ENCODE measurements around the gene SPATA13.
"Not testable (repeated sequence)": the region's sequence is repeated elsewhere in the genome, so short reads cannot be mapped to it uniquely, and the experiment has no call there.

SPATA13 gene

GRCh38 chr13:24284889-24285565 is 124.5 kb downstream of the SPATA13 start:
- DNase-seq, result no peak

- no peak for DNase-seq
Observed at GRCh38 chr13:24286624-24287023, 126.1 kb downstream of the SPATA13 start.

GRCh38 chr13:24287748-24288287 is 127.3 kb downstream of the SPATA13 start:
- no peak for DNase-seq

- no peak for DNase-seq
Observed at GRCh38 chr13:24288870-24289269, 128.3 kb downstream of the SPATA13 start.

GRCh38 chr13:24290280-24290932 is 129.9 kb downstream of the SPATA13 start:
- no peak for DNase-seq

- DNase-seq, result no peak
Observed at GRCh38 chr13:24292481-24292880, 132.0 kb downstream of the SPATA13 start.

- DNase-seq, result no peak
Observed at GRCh38 chr13:24293746-24294145, 133.2 kb downstream of the SPATA13 start.

- no peak for DNase-seq
Observed at GRCh38 chr13:24299488-24300114, 139.1 kb downstream of the SPATA13 start.

- no peak for DNase-seq
Observed at GRCh38 chr13:24301434-24301833, 140.9 kb downstream of the SPATA13 start.

GRCh38 chr13:24301911-24302310 is 141.4 kb downstream of the SPATA13 start:
- DNase-seq, result no peak

- no peak for DNase-seq
Observed at GRCh38 chr13:24304620-24305019, 144.1 kb downstream of the SPATA13 start.

GRCh38 chr13:24306632-24307031 is 146.1 kb downstream of the SPATA13 start:
- DNase-seq, result no peak

GRCh38 chr13:24307211-24308067 is 146.9 kb downstream of the SPATA13 start:
- DNase-seq, result no peak

- no peak for DNase-seq
Observed at GRCh38 chr13:24308068-24308445, 147.5 kb downstream of the SPATA13 start.

GRCh38 chr13:24308488-24309020 is 148.0 kb downstream of the SPATA13 start:
- DNase-seq, result no peak

- DNase-seq, result not testable (repeated sequence)
Observed at GRCh38 chr13:24309300-24309699, 148.8 kb downstream of the SPATA13 start, which contains the start of gene C1QTNF9. Gene C1QTNF9, plus strand, starts transcription at chr13:24309580. Its CDS starts 6,424 bp downstream, at chr13:24316004.

GRCh38 chr13:24313439-24313838 is 152.9 kb downstream of the SPATA13 start:
- no peak for DNase-seq

GRCh38 chr13:24317835-24318234 is 157.3 kb downstream of the SPATA13 start:
- not testable (repeated sequence) for DNase-seq

GRCh38 chr13:24318878-24319277 is 158.4 kb downstream of the SPATA13 start:
- not testable (repeated sequence) for DNase-seq

GRCh38 chr13:24319641-24320040 is 159.1 kb downstream of the SPATA13 start:
- not testable (repeated sequence) for DNase-seq

GRCh38 chr13:24321416-24321815 is 160.9 kb downstream of the SPATA13 start:
- DNase-seq, result not testable (repeated sequence)

GRCh38 chr13:24322470-24322869 is 161.9 kb downstream of the SPATA13 start:
- not testable (repeated sequence) for DNase-seq
